GM18517 (cell line): Measurements from ENCODE around the gene CRYBG3.
A peak's percentile ranks its signal among the peaks of the same experiment; 100 is the strongest.
"Not testable (repeated sequence)": the region's sequence is repeated elsewhere in the genome, so short reads cannot be mapped to it uniquely, and the experiment has no call there.

Experiments used
- ATAC-seq: cut with Tn5 transposase; IDR thresholded peaks from one replicate; pipeline ENCODE4 v1.9.1; 2021; ENCODE audit warnings: mild to moderate bottlenecking, moderate library complexity; ENCODE audit not compliant: unreplicated experiment

CRYBG3 gene

DNA sequence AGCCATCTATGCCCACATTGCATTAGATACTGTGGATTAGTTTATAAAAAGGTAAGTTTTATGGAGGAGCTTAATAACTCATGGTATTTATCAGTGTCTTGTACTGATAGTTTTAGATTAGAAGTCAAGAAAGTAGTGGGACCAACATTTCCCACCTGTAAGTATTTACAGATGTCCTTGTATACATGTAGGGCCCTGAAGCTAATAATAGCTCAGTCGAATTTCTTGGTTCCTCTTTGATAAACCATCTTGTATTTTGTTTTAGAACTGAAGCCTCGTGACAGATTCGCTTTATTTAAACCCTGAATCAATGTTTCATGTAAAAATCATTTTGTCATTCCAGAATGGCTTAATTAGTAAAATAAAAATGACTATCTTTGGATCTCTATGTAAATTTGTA, 73.4 kb downstream of the CRYBG3 start:
- ATAC-seq: peak; percentile 89

GRCh38 chr3:97896129-97896528, 74.3 kb downstream of the CRYBG3 start:
- ATAC-seq: no peak

DNA sequence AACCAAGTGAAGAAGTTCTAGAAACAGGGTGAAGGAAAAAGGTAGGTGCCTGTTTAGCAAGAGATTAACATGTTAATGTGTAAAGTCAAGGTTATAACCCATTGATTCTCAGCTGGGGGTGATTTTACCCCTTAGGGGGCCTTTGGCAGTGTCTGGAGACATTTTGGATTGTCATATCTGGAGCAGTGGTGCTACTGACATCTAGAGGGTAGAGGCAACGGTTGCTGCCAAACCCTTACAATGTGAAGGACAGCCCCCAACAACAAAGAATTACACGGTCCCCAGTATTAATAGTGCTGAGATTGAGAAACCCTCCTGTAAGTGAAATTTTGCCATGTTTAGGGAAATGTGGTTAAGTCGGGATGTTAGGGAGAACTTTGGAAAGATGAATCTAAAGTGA, 74.7 kb downstream of the CRYBG3 start:
- no peak for ATAC-seq

DNA sequence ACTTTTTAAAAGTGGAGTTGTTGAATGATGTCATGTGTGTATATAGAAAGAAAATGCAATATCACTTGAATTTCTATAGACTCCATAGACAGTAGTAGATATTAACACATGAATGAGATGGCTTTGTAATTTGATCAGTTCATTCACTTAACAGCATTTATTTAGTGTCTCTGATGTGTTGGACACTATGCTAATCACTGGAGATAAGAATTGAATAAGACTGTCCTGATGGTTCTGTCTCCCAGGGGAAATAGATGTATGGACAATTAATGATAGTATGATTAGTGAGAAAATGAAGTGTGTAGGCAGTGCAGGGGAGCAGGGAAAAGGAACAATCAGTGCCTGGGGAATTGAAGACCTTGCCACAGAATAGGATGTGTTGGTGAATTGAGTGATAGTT, 77.5 kb downstream of the CRYBG3 start:
- no peak for ATAC-seq

- ATAC-seq: no peak
These were observed 79.8 kb downstream of the CRYBG3 start for GRCh38 chr3:97901313-97902248.

GRCh38 chr3:97909830-97910229, 88.0 kb downstream of the CRYBG3 start:
- ATAC-seq: not testable (repeated sequence)

DNA sequence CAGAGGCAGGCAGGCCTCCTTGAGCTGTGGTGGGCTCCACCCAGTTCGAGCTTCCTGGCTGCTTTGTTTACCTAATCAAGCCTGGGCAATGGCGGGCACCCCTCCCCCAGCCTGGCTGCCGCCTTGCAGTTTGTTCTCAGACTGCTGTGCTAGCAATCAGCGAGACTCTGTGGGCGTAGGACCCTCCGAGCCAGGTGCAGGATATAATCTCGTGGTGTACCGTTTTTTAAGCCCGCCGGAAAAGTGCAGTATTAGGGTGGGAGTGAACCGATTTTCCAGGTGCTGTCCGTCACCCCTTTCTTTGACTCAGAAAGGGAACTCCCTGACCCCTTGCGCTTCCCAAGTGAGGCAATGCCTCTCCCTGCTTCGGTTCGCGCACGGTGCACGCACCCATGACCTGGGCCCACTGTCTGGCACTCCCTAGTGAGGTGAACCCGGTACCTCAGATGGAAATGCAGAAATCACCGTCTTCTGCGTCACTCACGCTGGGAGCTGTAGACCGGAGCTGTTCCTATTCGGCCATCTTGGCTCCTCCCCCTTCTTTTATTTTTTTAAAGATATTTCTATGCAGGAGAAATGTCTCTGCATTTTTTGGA, 88.5 kb downstream of the CRYBG3 start:
- ATAC-seq: not testable (repeated sequence)

GRCh38 chr3:97910931-97911351, 89.1 kb downstream of the CRYBG3 start:
- no peak for ATAC-seq

GRCh38 chr3:97911459-97911858, 89.6 kb downstream of the CRYBG3 start:
- ATAC-seq: no peak

DNA sequence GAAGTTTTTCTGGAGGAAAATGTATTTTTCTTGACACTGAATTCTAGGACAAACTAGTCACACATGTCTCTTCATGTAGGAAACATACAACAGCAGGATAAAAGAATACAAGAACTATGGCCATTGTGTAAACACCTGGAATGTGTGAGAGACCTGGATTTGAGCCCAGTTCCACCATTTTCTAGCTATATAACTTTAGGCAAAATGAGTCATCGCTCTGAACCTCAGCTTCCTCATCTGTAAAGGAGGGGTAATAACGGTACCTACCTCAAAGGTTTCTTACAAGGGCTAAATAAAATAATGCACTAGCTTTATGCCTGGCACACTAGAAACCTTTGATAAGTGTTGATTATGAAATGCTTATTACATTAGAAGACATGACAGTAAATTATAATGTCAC, 92.6 kb downstream of the CRYBG3 start:
- ATAC-seq: no peak

DNA sequence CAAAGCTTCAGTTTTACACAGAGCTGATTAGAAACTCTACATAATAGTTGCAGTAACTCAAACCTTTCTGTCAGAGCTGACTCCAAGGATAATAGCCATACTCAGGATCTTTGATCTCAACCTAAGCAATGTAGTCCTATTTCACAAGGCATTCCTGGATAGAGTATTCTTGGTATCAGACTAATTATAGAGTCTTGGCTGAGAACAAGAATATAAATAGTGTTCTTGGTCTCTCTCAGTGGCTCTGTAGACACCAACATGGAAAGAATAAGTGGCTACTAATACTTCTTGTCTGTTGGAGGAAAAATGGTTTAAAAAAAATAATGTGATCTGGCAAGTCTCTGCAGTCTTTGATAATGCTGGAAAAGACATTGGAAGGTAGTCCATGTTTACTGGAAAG, 94.8 kb downstream of the CRYBG3 start:
- no peak for ATAC-seq

DNA sequence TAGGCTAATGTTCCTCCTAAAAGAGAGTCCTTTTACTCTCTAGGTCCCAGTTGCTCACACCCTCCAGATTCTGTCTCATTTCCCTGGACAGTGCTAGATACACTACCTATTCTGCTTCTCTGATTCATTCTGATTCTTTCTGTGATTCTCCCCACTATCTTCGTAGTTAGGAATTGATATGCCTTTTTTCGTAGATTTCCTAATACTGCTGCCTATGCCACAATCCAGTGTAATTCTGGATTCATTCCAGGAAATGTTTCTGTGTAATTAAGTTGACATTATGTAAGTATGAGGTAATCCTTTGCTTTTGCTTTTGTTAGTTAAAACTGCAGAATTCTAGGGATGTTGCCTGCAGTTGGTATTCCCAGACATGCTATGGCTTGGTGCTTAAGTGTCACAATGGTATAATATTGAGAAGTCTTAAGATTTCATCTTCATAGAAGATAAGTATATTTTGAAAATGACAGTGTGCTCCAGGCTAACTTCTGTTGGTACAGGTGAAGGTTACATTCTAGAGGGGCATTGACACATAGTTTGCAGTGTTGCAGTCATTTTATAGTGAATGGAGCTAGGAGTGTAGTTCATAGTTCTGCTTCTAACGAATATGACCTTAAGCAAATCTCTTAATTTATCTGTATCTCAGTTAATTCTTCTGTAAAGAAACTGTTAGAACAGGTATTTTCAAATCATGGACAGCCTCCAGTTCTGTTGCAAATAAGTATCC, 96.2 kb downstream of the CRYBG3 start:
- ATAC-seq: no peak

DNA sequence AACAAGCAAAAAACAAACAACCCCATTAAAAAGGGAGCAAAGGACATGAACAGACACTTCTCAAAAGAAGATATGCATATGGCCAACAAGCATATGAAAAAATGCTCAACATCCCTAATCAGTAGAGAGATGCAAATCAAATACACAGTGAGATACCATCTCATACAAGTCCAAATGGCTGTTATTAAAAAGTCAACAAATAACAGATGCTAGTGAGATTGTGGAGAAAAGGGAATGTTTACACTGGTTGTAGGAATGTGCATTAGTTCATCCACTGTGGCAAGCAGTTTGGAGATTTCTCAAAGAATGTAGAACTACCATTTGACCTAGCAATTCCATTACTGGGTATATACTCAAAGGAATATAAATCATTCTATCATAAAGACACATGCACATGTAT, 105.9 kb downstream of the CRYBG3 start:
- ATAC-seq: no peak

DNA sequence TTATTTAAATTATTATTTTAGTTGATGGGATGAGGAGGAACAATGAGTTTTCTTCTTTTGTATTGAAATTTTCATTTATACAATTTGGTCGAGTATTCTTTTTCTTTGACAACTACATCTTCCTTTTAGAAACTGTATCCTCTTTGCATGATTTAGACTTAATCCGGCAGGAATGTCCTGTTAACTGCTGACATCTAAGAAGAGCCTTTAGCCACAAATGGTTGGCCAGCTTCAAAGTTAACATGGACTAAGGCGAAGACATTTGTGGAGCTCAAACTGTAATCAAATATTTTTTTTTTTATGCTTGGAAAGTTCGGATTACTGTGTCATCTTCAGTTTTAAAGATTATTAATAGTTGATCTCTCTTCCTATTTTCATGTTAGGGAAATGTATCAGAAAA, 107.2 kb downstream of the CRYBG3 start:
- ATAC-seq: no peak

DNA sequence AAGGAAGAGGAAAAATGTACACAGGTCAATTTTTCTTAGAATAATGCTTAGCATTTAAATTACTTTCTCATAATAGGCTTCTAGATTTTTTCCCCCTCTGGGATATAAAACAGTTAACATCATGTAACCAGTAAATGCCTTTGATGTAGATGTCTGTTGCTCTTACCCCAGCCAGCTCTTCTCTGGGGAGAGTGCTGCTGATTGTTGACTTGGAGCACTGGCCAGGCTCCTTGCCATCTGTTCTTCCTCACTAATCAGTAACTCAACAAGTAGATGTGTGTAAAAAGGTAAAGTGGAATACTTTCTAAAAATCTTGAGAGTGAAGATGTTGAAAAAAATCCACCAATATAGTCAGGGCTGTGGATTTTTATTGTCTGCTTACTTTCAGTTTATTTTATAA, 108.2 kb downstream of the CRYBG3 start:
- no peak for ATAC-seq

DNA sequence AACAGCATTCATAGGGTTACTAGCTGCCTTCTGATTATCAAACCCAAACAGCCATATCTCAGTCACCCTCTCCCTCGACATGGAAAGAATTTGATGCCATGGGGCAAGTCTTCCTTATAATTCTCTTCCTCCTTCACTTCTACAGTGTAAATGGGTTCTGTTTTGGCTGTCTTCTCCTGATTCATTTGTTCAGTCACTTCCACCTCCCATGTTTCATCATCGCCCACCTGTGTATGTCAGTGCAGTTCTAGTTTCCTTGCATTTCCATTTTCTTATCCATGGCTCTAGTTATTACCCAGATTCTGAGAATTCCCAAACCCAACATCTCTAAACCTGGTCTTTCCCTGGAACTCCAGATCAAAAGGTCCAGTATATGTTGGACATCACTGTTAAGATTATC, 109.4 kb downstream of the CRYBG3 start:
- ATAC-seq: no peak

GRCh38 chr3:97932387-97932801, 110.6 kb downstream of the CRYBG3 start:
- ATAC-seq: no peak

GRCh38 chr3:97934980-97935695, 113.3 kb downstream of the CRYBG3 start:
- ATAC-seq: no peak

GRCh38 chr3:97935842-97936241, 114.0 kb downstream of the CRYBG3 start:
- ATAC-seq: no peak

DNA sequence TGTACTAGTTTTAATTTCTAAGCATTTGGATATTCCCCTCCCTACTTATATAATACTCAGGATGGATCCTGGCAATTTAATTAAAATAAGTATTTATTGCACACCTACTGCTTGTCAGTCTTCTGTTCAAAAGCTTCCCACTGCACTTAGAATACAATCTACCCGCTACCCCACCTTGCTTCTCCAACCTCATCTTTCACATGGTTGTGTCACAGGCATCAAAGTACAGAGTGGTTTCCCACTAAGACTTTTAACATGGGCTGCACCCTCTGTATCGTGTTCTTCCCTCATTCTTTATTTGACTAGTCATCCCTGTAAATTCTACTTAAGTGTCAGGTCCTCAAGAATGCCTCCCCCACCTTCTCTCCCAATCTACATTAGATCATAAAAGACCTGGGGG, 115.4 kb downstream of the CRYBG3 start:
- ATAC-seq: no peak

DNA sequence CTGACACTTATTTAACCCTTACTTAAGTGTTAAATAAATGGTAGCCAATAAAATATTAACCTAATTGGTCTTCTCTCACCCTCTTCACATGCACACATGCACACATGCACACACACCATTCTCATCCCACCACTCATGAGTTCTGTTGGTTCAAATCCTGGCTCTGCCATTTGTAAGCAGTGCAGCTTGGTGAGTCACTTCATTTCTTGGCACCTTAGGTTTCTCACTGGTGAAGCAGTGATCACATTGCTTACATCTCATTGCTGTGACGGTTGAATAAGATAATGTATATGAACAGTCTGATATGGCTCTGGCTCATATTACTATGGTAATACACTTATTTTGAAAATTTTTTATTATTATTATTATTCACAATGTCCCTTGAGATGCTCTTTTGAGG, 116.6 kb downstream of the CRYBG3 start:
- ATAC-seq: no peak
